ENCODE results near the gene RRP9. TPM values are rescaled to one million over a fixed set of nuclear protein-coding genes. Genes with fewer than 3 reads are reported as not detected.

The RRP9 gene
- total and polyA plus RNA-seq, 2 donors (not counting 3 experiments of a cell fraction or from before 2014, with no cell fraction given) = 26.0 to 30.1 TPM

GRCh38 chr3:51968170-51968775 lies 26.6 kb upstream of the RRP9 start:
- intact Hi-C loops (cut with micrococcal nuclease) = no loop called here
- peak overlapping the region; percentile 65 for H2AFZ ChIP-seq (ENCODE audit: low read depth, low read length)
- H3K9me1 ChIP-seq (replicated peaks; ENCODE audit: control insufficient read depth, extremely low read depth, insufficient read depth, low read length) = no peaks in the 10 kb centered on the region
- peak overlapping the region; percentile 47 for H3K27ac ChIP-seq (ENCODE audit: insufficient read depth, low read depth, low read length)
- DNase-seq (ENCODE audit: low read depth, low spot score) (no peak), FAIRE-seq (no peak)
- H3K36me3 ChIP-seq (ENCODE audit: control insufficient read depth in 2 of 2, extremely low read depth in 1 of 2, insufficient read depth in 2 of 2, low read length in 2 of 2) = no peaks in the 10 kb centered on the region
- ChIA-PET CTCF (interaction anchor here (3.4 to 3.5 kb wide), 2 partner anchors 11 to 14 kb away, joined by 13 to 14 read pairs; partner anchors contain the start of gene ACY1), POLR2A (interaction anchor here (0.9 kb wide), 1 partner anchor 15 kb away, joined by 3 read pairs; the partner anchor contains the start of gene ACY1)
- H3K4me2 ChIP-seq (ENCODE audit: insufficient read depth, low read length) = peak overlapping the region; percentile 83
- peaks cover 4% of the 10 kb centered on the region for H3K4me1 ChIP-seq (ENCODE audit: control insufficient read depth, extremely low read depth, insufficient read depth, low read length)
- peak overlapping the region; percentile 73 for H3K9ac ChIP-seq (replicated peaks; ENCODE audit: extremely low read depth, insufficient read depth, low read length)
- TF ChIP-seq POLR2AphosphoS5 (IDR thresholded peaks at IDR 0.05; ENCODE audit: insufficient read depth, low read depth, low read length) = no peak
- TF ChIP-seq CTCF (IDR thresholded peaks at IDR 0.05; ENCODE audit: extremely low read depth in 1 of 2, insufficient read depth in 1 of 2, low read depth in 1 of 2, low read length in 2 of 2) = no peak
- no peak for TF ChIP-seq MYC (IDR thresholded peaks at IDR 0.05; ENCODE audit: low read depth, low read length)
- no peak for TF ChIP-seq GATA2 (IDR thresholded peaks at IDR 0.05; ENCODE audit: insufficient read depth, insufficient read length, low read depth, low read length)
- TF ChIP-seq POLR2A (IDR thresholded peaks at IDR 0.05; ENCODE audit: low read depth, low read length) = no peak
- no peak for TF ChIP-seq EZH2 (IDR thresholded peaks at IDR 0.05; ENCODE audit: borderline replicate concordance, low read depth, low read length, severe bottlenecking)
- no peaks in the 10 kb centered on the region for H3K27me3 ChIP-seq (ENCODE audit: control insufficient read depth in 2 of 2, insufficient read depth in 2 of 2, low read length in 2 of 2)
- dilution Hi-C loops (cut with MboI; ENCODE audit: extremely low pct_ligation_motif_present, low sequenced_read_pairs) = no loop called here
- no TSS peak for BruUV-seq (replicated peaks)
- no peaks in the 10 kb centered on the region for H3K79me2 ChIP-seq (ENCODE audit: control insufficient read depth, insufficient read depth, low read length)
- H4K20me1 ChIP-seq (replicated peaks; ENCODE audit: control insufficient read depth, extremely low read depth, insufficient read depth, low read length) = no peaks in the 10 kb centered on the region
- H3K9me3 ChIP-seq (replicated peaks; ENCODE audit: control insufficient read depth, insufficient read depth, low read length) = no peaks in the 10 kb centered on the region
- peak overlapping the region; percentile 37 to 63 (median 39) for H3K4me3 ChIP-seq (replicated peaks in 1 of 3; ENCODE audit: insufficient read depth in 1 of 3, low read depth in 1 of 3, low read length in 3 of 3)

Data from endothelial cell of umbilical vein (primary cell).